ENCODE results near the gene XIRP1. TPM values are rescaled to one million over a fixed set of nuclear protein-coding genes. Genes with fewer than 3 reads are reported as not detected.

The XIRP1 gene
- total and polyA plus RNA-seq, 4 donors = 0.01 TPM; not detected in 3

GRCh38 chr3:39191773-39192172 lies 622 bp downstream of the XIRP1 start (continued):
- TF ChIP-seq MAX (IDR thresholded peaks at IDR 0.05) = no peak
- TF ChIP-seq RXRA (IDR thresholded peaks at IDR 0.05) = no peak
- TF ChIP-seq NR2F2 (IDR thresholded peaks at IDR 0.05) = no peak
- no peak for TF ChIP-seq SP1 (IDR thresholded peaks at IDR 0.05)

GRCh38 chr3:39191111-39191510 lies 1.3 kb downstream of the XIRP1 start:
- Histone ChIP-seq H3K27ac (ENCODE audit: low read depth in 1 of 2, low read length in 2 of 2) (no peak overlapping the region), H3K9ac (ENCODE audit: low read depth in 1 of 2, low read length in 2 of 2) (no peak overlapping the region), H3K9me3 (ENCODE audit: control insufficient read depth in 4 of 4, low read length in 3 of 4) (no peaks in the 10 kb centered on the region), H3K36me3 (ENCODE audit: control insufficient read depth in 4 of 4, insufficient read depth in 3 of 4, low read depth in 1 of 4, low read length in 3 of 4) (no peaks in the 10 kb centered on the region), H3K27me3 (ENCODE audit: control insufficient read depth in 4 of 4, insufficient read depth in 4 of 4, low read length in 3 of 4) (no peaks in the 10 kb centered on the region), H3K4me1 (ENCODE audit: control insufficient read depth in 4 of 4, insufficient read depth in 4 of 4, low read length in 3 of 4) (peaks cover 0 to 4% (median 1%) of the 10 kb centered on the region in 4 donors), H3K4me3 (ENCODE audit: low read depth in 1 of 3, low read length in 3 of 3) (no peak overlapping the region)
- TF ChIP-seq HNF4A (conservative IDR thresholded peaks at IDR 0.05) = no peak
- no peak for TF ChIP-seq YY1 (IDR thresholded peaks at IDR 0.05)
- no peak for TF ChIP-seq REST (IDR thresholded peaks at IDR 0.05)
- no peak for TF ChIP-seq MAX (IDR thresholded peaks at IDR 0.05)
- TF ChIP-seq TAF1 (conservative IDR thresholded peaks at IDR 0.05) = no peak
- 98% methylated on average over 1 of the region's 1 CpG for WGBS
- no peak for DNase-seq (ENCODE audit: low spot score)

- H3K9me3 ChIP-seq (ENCODE audit: control insufficient read depth in 4 of 4, low read length in 3 of 4) = no peaks in the 10 kb centered on the region
- peaks cover 0 to 4% (median 1%) of the 10 kb centered on the region in 4 donors for H3K4me1 ChIP-seq (ENCODE audit: control insufficient read depth in 4 of 4, insufficient read depth in 4 of 4, low read length in 3 of 4)
- DNase-seq (ENCODE audit: low spot score) = no peak
- no peak overlapping the region for H3K9ac ChIP-seq (ENCODE audit: low read depth in 1 of 2, low read length in 2 of 2)
- H3K27ac ChIP-seq (ENCODE audit: low read depth in 1 of 2, low read length in 2 of 2) = no peak overlapping the region
- no peak for TF ChIP-seq HNF4A (conservative IDR thresholded peaks at IDR 0.05)
- TF ChIP-seq TAF1 (conservative IDR thresholded peaks at IDR 0.05) = no peak
- TF ChIP-seq EGR1 (IDR thresholded peaks at IDR 0.05; ENCODE audit: low read depth in 2 of 2) = no peak
- TF ChIP-seq FOXA2 (IDR thresholded peaks at IDR 0.05) = no peak
- no peak for TF ChIP-seq GABPA (IDR thresholded peaks at IDR 0.05 in 1 of 2, conservative IDR thresholded peaks at IDR 0.05 in 1 of 2)
- no peak for TF ChIP-seq YY1 (IDR thresholded peaks at IDR 0.05)
- no peak for TF ChIP-seq HNF4G (IDR thresholded peaks at IDR 0.05)
- no peak for TF ChIP-seq MAX (IDR thresholded peaks at IDR 0.05)
- TF ChIP-seq ZBTB33 (IDR thresholded peaks at IDR 0.05) = no peak
- TF ChIP-seq RAD21 (IDR thresholded peaks at IDR 0.05) = no peak
- no peak for TF ChIP-seq CTCF (IDR thresholded peaks at IDR 0.05; ENCODE audit: low read depth, low read length, missing input control)
- no peak for TF ChIP-seq RXRA (IDR thresholded peaks at IDR 0.05)
- TF ChIP-seq JUND (IDR thresholded peaks at IDR 0.05) = no peak
- TF ChIP-seq ATF3 (IDR thresholded peaks at IDR 0.05) = no peak
- TF ChIP-seq SP1 (IDR thresholded peaks at IDR 0.05) = no peak
- 74% methylated on average over 7 of the region's 7 CpGs for WGBS
- H3K4me3 ChIP-seq (ENCODE audit: low read depth in 1 of 3, low read length in 3 of 3) = no peak overlapping the region
- no peaks in the 10 kb centered on the region for H3K36me3 ChIP-seq (ENCODE audit: control insufficient read depth in 4 of 4, insufficient read depth in 3 of 4, low read depth in 1 of 4, low read length in 3 of 4)
- H3K27me3 ChIP-seq (ENCODE audit: control insufficient read depth in 4 of 4, insufficient read depth in 4 of 4, low read length in 3 of 4) = no peaks in the 10 kb centered on the region
Observed at GRCh38 chr3:39190281-39191025, 1.9 kb downstream of the XIRP1 start.
